DOHH2 (cell line): ENCODE data around the gene CEACAM6.
"Not testable (repeated sequence)": the region's sequence is repeated elsewhere in the genome, so short reads cannot be mapped to it uniquely, and the experiment has no call there.

Source experiments
- H3F3A ChIP-seq: fragments of 200-600 bp; sonication (generic), shearing (Covaris generic); 2 replicates; pipeline ENCODE4 v1.6.0; 2016; ENCODE audit warnings: antibody characterized with exemption, mild to moderate bottlenecking; ENCODE audit not compliant: control insufficient read depth, insufficient read depth
- H3K27ac ChIP-seq: fragments of 200-600 bp; sonication (generic); 2 replicates; pipeline ENCODE4 v1.5.1; 2014; ENCODE audit warnings: low read depth, mild to moderate bottlenecking, low read length, moderate library complexity
- H3K27me3 ChIP-seq: fragments of 200-600 bp; sonication (generic); 2 replicates; pipeline ENCODE4 v1.6.1; 2014; ENCODE audit warnings: mild to moderate bottlenecking, low read length, mixed read lengths; ENCODE audit not compliant: control insufficient read depth
- H3K36me3 ChIP-seq: fragments of 200-600 bp; sonication (generic); 2 replicates; pipeline ENCODE4 v1.6.1; 2014; ENCODE audit warnings: mild to moderate bottlenecking, low read length, moderate library complexity, mixed read lengths; ENCODE audit not compliant: control insufficient read depth
- H3K4me1 ChIP-seq: fragments of 200-600 bp; sonication (generic); 2 replicates; pipeline ENCODE4 v1.6.1; 2014; ENCODE audit warnings: mild to moderate bottlenecking, low read length, mixed read lengths; ENCODE audit not compliant: control insufficient read depth
- H3K4me2 ChIP-seq: fragments of 200-600 bp; sonication (generic); 2 replicates; pipeline ENCODE4 v1.6.0; 2014; ENCODE audit warnings: mild to moderate bottlenecking, low read length, moderate library complexity
- H3K4me3 ChIP-seq: fragments of 200-600 bp; sonication (generic); 2 replicates; pipeline ENCODE4 v1.5.1; 2014; ENCODE audit warnings: mild to moderate bottlenecking, low read length, mixed read lengths
- H3K79me2 ChIP-seq: fragments of 200-600 bp; sonication (generic); 2 replicates; pipeline ENCODE4 v1.6.1; 2014; ENCODE audit warnings: mild to moderate bottlenecking, low read length, mixed read lengths; ENCODE audit not compliant: control insufficient read depth
- H3K9me2 ChIP-seq: fragments of 200-600 bp; sonication (generic); replicated peaks from 2 replicates; pipeline ENCODE4 v1.6.1; 2014; ENCODE audit warnings: mild to moderate bottlenecking, low read length, mixed read lengths; ENCODE audit not compliant: control insufficient read depth
- H3K9me3 ChIP-seq: fragments of 200-600 bp; sonication (generic); 2 replicates; pipeline ENCODE4 v1.6.1; 2014; ENCODE audit warnings: antibody characterized with exemption, low read length, mixed read lengths; ENCODE audit not compliant: control insufficient read depth, insufficient read depth
- H4K20me1 ChIP-seq: fragments of 200-600 bp; sonication (generic); 2 replicates; pipeline ENCODE4 v1.6.0; 2014; ENCODE audit warnings: low read depth, mild to moderate bottlenecking, antibody characterized with exemption, low read length, moderate library complexity; ENCODE audit not compliant: control insufficient read depth, insufficient read depth
- EZH2phosphoT487 ChIP-seq: fragments of 200-600 bp; sonication (generic); IDR thresholded peaks from 2 replicates; pipeline ENCODE4 v1.6.1; 2017; ENCODE audit warnings: borderline replicate concordance, mild to moderate bottlenecking, antibody characterized with exemption, low read length, moderate library complexity, mixed read lengths
- TF ChIP-seq, protein P1 (sequence below): fragments of 200-600 bp; sonication (generic); IDR thresholded peaks from one replicate; pipeline ENCODE4 v1.5.1; 2014; ENCODE audit warnings: antibody characterized with exemption, mild to moderate bottlenecking, low read depth, low read length; ENCODE audit not compliant: poor library complexity, severe bottlenecking

The CEACAM6 gene

DNA sequence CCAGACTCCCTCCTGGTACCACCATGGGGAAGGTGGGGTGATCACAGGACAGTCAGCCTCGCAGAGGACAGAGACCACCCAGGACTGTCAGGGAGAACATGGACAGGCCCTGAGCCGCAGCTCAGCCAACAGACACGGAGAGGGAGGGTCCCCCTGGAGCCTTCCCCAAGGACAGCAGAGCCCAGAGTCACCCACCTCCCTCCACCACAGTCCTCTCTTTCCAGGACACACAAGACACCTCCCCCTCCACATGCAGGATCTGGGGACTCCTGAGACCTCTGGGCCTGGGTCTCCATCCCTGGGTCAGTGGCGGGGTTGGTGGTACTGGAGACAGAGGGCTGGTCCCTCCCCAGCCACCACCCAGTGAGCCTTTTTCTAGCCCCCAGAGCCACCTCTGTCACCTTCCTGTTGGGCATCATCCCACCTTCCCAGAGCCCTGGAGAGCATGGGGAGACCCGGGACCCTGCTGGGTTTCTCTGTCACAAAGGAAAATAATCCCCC is 47.4 kb upstream of the CEACAM6 start:
- TF ChIP-seq, protein P1, sequence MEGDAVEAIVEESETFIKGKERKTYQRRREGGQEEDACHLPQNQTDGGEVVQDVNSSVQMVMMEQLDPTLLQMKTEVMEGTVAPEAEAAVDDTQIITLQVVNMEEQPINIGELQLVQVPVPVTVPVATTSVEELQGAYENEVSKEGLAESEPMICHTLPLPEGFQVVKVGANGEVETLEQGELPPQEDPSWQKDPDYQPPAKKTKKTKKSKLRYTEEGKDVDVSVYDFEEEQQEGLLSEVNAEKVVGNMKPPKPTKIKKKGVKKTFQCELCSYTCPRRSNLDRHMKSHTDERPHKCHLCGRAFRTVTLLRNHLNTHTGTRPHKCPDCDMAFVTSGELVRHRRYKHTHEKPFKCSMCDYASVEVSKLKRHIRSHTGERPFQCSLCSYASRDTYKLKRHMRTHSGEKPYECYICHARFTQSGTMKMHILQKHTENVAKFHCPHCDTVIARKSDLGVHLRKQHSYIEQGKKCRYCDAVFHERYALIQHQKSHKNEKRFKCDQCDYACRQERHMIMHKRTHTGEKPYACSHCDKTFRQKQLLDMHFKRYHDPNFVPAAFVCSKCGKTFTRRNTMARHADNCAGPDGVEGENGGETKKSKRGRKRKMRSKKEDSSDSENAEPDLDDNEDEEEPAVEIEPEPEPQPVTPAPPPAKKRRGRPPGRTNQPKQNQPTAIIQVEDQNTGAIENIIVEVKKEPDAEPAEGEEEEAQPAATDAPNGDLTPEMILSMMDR: no peak
- TF ChIP-seq EZH2phosphoT487: no peak
- Histone ChIP-seq H3K79me2 (no peaks in the 10 kb centered on the region), H3K9me2 (no peaks in the 10 kb centered on the region), H3F3A (no peaks in the 10 kb centered on the region), H3K4me3 (no peak overlapping the region), H3K27me3 (peaks cover 14% of the 10 kb centered on the region), H4K20me1 (no peaks in the 10 kb centered on the region), H3K27ac (no peak overlapping the region), H3K9me3 (no peaks in the 10 kb centered on the region), H3K4me2 (no peak overlapping the region), H3K4me1 (no peaks in the 10 kb centered on the region), H3K36me3 (no peaks in the 10 kb centered on the region)

DNA sequence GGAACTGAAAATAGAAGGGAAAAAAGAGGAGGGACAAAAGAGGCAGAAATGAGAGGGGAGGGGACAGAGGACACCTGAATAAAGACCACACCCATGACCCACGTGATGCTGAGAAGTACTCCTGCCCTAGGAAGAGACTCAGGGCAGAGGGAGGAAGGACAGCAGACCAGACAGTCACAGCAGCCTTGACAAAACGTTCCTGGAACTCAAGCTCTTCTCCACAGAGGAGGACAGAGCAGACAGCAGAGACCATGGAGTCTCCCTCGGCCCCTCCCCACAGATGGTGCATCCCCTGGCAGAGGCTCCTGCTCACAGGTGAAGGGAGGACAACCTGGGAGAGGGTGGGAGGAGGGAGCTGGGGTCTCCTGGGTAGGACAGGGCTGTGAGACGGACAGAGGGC is 46.8 kb upstream of the CEACAM6 start, which contains the start of gene CEACAM5:
Gene CEACAM5, plus strand, starts transcription at position 146 of the 400 bp plus-strand sequence. Its CDS starts 106 bp downstream, at position 252.
- Histone ChIP-seq H3K9me3 (no peaks in the 10 kb centered on the region), H3K4me1 (no peaks in the 10 kb centered on the region), H3K4me3 (no peak within 1 kb of the TSS), H3K27ac (no peak within 1 kb of the TSS), H3K9me2 (no peaks in the 10 kb centered on the region), H3K79me2 (no peaks in the 10 kb centered on the region), H3K27me3 (peaks cover 16% of the 10 kb centered on the region), H3F3A (no peaks in the 10 kb centered on the region), H3K4me2 (no peak within 1 kb of the TSS), H4K20me1 (no peaks in the 10 kb centered on the region), H3K36me3 (no peaks in the 10 kb centered on the region)
- TF ChIP-seq, protein P1: no peak
- no peak for TF ChIP-seq EZH2phosphoT487

DNA sequence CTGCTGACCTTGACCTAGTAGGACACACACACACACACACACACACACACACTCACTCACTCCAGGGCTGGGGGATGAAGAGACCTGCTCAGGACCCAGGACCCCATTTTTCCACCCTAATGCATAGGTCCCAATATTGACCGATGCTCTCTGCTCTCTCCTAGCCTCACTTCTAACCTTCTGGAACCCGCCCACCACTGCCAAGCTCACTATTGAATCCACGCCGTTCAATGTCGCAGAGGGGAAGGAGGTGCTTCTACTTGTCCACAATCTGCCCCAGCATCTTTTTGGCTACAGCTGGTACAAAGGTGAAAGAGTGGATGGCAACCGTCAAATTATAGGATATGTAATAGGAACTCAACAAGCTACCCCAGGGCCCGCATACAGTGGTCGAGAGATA is 45.8 kb upstream of the CEACAM6 start:
- H3K4me3 ChIP-seq, H3K9me3 ChIP-seq, H3K9me2 ChIP-seq, H3K79me2 ChIP-seq, H3K4me2 ChIP-seq, H3K27ac ChIP-seq, H3K4me1 ChIP-seq, H3F3A ChIP-seq, H3K36me3 ChIP-seq, H4K20me1 ChIP-seq: not testable (repeated sequence)
- peaks cover 18% of the 10 kb centered on the region for H3K27me3 ChIP-seq

DNA sequence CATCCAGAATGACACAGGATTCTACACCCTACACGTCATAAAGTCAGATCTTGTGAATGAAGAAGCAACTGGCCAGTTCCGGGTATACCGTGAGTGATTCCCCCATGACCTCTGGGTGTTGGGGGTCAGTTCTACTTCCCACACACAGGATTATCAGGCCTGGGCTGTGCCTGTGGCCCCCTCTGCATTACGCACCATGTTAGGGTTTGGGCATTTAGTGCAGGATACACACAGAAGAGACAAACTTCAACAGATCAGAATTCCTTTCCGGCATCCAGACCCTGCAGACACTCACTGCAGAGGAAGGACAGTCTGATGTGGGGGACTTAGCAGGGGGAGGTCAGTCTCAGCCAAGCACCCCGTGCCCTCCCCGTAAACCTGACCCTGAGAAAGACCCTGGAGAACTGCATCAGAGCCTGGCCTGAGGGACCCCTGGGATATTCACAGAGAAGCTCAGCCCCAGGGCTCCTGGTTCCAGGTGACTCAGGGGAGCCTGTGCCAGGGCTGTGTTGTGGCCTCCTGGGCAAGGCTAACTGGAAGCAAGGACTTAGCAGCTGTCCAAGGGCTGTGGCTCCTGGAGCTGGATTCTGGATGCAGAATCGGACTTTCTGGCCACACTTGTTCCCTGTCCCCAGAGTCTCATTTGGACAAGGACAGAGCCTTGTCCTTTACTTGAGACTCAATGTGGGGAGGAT is 45.2 kb upstream of the CEACAM6 start:
- no peak overlapping the region for H3K27ac ChIP-seq
- no peaks in the 10 kb centered on the region for H3K9me3 ChIP-seq
- no peaks in the 10 kb centered on the region for H3K36me3 ChIP-seq
- H3K4me1 ChIP-seq: no peaks in the 10 kb centered on the region
- H3K79me2 ChIP-seq: no peaks in the 10 kb centered on the region
- H3K27me3 ChIP-seq: peaks cover 14% of the 10 kb centered on the region
- no peaks in the 10 kb centered on the region for H3F3A ChIP-seq
- no peaks in the 10 kb centered on the region for H3K9me2 ChIP-seq
- H4K20me1 ChIP-seq: no peaks in the 10 kb centered on the region
- TF ChIP-seq, protein P1: no peak
- H3K4me2 ChIP-seq: no peak overlapping the region
- no peak overlapping the region for H3K4me3 ChIP-seq
